NCI-H1092 (cell line): ENCODE results near the gene MAPRE3.

Source experiments
- DNase-seq: peaks from one replicate; lab custom pipeline; 2025; lab: John Stamatoyannopoulos, UW

MAPRE3 gene

DNA sequence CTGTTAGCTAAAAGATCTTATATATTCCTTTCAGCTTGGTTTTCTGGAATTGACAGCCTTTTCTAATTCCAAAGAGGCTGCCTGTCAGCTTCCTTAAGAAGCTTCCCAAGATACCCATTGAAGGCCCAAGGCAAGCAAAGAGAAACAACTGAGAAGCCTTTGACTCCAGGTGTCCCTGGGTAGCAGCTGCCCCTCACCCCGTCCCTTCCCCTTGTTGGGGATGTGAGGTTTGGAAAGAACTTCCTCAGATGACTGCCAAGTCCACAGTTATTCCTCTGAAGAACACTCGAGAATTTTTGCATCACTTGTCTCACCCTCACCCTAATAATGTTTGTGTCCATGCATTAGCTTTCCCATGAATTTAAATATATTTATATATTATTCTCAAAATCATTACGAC is 13.3 kb downstream of the MAPRE3 start:
- DNase-seq = no peak

DNA sequence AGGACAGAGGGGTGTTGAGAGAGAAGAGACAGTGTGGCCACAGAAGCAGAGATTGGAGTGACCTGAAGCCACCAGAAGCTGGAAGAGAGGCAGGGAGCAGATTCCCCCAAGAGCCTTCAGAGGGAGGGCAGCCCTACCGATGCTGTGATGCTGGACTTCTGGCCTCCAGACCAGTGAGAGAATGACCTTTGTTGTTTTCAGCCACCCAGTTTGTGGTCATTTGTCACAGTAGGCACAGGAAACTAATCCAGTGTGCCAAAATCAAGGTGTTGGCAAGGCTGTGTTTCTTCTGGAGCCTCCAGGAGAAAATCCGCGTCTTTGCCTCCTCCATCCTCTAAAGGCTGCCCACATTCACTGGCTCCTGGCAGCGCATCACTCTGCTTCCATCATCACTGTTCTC is 15.4 kb downstream of the MAPRE3 start:
- no peak for DNase-seq

DNA sequence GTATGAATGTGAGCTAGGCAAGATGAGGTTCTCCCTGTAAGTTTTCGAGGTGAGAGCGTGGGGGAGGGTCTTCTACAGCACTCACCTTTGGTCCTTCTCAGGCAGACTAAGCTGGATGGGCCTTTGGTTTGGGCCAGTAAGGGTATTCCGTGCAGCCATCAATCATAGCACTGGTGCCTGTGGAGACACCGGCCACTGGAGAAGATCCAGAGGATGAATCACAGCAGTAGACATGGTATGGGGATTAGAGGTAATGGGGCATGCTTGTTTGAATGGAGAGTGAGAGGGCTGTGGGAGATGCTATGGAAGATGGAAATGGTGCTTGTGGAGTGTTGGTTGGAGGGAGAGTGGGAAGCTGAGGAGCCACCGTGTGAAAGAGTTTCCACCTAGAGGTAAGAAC is 16.1 kb downstream of the MAPRE3 start:
- DNase-seq = no peak

DNA sequence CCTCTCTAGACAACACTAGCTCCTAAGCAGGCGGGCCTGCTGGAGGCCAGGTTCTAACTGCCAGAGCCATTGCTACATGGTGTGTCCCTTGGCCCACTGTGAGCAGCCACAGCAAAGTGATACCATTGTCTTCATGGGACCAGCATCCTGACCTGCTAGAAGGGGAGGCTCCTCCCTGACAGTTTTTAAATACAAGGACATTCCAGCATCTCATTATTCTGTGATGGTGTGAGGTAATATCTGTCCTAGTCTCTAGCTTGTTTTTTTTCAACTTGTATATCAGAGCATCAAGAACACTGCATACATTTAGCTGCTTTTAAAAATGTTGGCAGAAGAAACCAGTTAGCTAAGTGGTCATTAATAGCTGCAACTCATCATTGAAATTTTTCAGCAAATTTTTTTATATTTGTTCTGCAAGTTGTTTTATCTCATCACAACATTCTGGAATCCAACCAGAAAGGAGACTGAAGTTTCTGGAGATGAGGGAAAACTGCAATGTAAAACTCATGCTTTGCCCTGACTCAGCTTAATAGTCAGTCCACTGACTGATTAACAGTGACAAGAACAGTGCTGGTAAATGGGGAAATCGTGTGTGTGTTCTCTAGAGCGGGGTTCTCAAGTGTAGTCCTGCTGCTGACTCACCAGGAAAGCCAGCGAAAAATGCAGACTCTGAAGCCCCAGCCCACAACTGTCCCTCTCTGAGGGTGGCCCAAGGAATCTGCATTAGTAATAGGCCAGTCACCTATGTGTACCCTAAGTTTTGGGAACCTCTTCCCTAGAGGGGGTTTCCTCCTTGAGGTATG is 17.8 kb downstream of the MAPRE3 start:
- DNase-seq = no peak

DNA sequence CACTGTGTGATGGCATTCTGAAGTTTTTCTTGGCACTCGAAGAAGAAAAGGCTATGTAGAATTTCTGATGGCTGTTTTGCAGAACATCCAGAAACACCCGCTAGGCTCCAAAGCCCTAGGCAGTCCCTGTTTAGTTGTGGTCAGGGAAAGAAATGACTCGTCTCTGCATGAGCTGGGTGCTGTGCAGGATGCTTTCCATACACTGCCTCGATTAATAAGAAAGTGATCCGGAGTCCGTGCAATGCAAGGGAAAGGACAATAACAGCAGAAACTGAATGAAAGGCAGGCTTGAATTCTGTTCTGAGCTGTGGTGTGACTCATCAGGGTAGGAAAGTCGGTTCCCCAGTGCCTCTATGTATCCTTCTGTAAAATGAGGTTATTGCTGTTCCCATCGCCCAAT is 18.7 kb downstream of the MAPRE3 start:
- no peak for DNase-seq

DNA sequence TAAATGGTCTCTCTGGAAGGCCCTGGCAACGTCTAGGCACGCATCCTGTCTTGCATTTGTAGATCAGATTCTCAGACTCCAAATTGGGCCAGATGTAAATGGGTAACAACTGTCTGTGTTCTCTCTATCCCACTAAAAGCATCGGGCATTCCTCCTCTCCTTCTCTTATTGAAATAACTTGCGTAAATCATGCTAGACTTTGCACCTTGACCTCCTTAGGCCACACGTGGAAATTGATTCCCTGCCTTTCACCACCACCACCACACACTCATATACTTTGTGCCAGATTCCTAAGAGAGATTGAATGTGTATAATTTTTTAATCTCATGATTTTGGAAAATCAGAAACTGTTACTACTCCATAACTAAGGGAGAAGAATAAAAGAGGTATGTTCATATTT is 21.3 kb downstream of the MAPRE3 start:
- DNase-seq = no peak

DNA sequence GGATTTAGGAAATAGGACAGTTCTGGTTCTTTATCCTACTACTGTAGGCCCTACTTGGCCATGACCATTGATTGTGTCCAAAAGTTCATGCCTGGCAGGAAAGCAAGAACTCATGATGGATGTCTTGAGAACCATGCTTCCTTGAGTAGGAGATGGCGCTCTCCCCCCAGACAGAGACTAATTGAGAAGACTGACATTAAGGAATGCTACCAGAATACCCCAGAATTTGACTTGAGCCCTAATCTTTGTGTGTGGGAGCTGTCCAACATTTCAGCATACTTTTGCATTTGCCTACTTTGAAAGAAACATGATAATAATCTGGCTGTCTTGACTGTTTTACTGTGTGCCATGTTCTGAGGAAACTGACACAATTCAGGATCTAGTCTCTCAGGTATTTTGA is 23.3 kb downstream of the MAPRE3 start:
- no peak for DNase-seq

DNA sequence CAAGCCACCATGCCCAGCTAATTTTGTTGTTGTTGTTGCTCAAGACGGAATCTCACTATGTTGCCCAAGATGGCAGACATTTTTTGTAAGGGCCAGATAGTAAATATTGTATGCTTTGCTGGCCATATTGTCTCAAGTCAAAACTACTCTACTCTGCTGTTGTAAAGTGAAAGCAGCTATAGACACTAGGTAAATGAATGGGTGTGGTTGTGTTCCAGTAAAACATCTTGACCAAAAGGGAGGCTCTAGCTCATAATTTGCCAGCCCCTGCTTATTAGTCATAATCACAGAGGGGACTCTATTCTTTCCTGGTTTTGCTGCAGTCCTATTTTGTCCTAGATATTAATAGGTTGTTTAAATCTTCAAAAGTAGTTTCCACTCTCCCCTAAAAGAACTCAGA is 24.5 kb downstream of the MAPRE3 start:
- DNase-seq = no peak

DNA sequence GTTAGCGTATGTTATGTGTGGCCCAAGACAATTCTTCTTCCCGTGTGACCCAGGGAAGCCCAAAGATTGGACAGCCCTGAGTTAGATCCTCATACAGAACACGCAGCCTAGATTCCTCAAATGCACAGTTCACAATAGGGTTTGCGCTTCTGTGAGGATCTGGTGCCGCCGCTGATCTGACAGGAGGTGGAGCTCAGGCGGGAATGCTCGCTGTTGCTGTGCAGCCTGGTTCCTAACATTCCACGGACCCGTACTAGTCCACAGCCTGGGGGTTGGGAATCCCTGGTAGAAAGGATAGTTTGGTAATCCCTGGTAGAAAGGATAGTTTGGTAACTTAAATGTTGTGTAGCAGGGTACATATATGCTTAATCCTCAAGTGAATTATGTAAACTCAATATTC is 27.0 kb downstream of the MAPRE3 start:
- no peak for DNase-seq

DNA sequence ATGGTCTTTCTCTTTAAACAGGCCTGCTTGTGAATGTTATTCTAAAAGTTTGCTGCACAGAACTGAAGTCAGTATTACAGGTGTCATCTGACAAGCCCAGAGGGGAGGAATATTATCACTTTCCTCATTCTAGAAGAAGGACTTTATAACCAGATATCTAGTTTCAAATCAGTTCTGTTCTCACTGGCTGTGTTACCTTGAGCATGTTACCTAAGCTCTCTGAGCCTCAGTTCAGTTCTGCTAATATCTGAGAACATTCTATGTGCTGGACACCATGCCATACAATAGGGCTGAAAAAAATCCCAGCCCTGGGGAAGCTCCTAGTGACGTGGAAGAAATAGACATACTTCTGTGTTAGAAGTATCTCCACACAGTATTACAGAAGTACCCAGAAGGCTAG is 27.9 kb downstream of the MAPRE3 start:
- DNase-seq = no peak

DNA sequence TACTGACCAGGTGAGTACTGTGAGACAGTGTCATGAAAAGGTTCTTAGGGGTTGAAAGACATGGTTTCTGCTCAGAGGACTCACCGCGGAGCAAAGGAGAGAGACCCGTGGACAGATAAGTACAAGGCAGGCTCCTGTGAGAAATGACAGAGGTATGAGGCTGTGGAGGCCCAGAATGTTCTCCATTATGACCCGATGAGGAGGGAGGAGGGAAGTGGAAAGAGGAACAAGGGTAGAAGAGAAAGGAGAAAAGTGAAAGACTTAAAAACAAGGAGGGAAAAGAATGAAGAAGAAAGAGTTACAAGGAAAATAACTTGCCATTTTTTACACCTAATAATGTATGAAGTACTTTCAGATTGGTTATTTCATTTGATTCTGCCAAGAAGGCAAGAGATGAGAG is 29.8 kb downstream of the MAPRE3 start:
- no peak for DNase-seq

DNA sequence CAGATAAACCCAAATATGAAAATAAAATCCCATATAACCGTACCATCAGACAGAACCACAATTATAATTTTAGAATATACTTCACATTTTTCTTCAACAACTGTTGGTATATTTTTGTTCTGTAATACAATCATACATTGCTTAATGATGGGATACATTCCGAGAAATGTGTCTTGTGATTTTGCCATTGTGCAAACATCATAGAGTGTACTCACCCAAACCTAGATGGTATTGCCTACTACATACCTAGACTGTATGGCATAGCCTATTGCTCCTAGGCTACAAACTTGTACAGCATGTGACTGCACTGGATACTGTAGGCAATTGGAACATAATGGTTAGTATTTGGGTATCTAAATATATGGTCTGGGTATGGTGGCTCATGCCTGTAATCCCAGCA is 30.6 kb downstream of the MAPRE3 start:
- DNase-seq = no peak

DNA sequence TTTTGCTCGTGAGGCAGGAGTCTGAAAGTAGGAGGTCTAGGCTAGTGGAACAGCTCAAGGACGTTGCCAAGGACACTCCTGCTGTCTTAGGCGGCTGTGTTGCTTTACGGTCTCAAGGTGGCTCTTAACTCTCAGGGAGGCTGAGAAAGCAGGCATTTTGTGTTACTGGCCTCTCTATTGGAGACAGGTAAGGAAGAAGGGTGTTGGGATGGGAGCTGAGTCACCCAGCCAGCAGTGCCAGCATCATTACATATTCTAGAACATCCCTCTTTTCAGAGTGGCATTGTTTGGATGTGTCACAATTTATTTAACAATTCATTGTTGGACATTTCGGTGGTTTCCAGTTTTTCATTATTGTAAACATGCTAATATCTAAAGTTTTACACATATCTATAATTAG is 31.5 kb downstream of the MAPRE3 start:
- no peak for DNase-seq

DNA sequence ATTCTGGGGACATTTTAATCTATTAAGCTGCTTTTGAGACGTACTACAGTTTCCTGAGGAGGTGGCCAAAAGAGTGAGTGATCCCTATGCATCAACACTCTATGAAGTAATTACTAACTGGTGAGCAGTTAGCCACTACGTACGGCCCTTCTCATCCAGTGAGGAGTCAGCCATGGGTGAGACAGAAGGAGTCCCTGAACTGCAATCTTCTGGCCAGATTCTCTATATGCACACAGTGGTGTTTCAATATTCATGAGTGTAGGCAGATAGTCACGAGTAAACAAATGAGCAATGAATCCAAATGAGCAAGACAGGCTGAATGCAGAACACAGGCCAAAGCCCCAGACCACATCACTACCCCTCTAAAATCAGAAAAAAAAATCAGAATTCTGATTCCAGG is 32.6 kb downstream of the MAPRE3 start:
- no peak for DNase-seq

DNA sequence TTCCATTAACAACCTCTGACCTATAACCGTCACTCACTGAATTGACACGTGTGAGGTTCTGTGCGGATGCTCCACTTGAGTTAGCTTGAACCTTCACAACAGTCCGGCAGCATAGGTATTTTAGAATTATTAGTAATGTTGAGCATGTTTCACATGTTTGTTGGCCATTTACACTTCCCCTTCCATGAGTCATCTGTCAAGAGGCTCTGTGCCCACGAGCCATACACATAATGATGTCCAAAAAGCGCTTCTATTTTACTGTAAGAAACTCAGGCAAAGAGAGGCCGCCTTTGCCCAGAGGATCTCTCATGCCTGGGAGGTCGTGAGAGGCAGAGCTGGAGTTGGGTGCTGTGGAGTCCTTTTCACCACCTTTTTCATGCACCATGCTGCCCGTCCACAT is 33.4 kb downstream of the MAPRE3 start:
- no peak for DNase-seq

DNA sequence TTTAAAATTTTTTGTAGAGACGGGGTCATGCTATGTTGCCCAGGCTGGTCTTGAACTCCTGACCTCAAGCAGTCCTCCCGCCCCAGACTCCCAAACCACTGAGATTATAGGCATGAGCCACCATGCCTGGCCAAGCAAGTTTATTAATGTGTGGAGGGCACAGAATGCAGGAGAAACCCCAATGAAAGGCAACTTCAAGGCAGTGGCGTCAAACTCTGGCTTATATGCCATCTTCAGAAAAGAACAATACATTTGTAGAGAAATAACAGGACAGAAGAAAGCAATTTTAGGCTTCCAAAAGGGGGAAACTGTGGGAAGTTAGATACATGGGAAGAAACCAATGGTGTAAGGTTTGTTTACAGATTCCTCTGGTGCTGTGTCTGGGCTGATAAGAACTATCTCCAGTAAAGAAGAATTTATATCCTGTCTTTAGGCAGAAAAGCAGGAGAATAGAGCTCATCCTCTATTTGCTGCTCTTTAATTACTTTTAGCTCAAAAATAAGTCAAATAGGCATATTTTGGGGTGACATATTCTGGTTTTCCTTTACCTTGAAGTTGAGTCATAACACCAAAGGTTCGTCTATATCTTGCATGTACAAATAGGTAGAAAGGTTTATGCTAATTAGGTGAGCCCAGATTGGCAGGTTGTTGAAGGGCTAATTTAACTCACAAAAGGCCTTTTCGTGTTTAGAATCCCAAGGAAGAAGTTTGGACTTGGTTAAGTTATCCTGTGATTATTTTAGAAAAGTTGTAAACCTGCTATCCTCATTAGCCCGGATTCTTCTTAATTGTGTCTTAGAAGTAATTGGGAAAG is 36.4 kb downstream of the MAPRE3 start:
- DNase-seq = no peak

DNA sequence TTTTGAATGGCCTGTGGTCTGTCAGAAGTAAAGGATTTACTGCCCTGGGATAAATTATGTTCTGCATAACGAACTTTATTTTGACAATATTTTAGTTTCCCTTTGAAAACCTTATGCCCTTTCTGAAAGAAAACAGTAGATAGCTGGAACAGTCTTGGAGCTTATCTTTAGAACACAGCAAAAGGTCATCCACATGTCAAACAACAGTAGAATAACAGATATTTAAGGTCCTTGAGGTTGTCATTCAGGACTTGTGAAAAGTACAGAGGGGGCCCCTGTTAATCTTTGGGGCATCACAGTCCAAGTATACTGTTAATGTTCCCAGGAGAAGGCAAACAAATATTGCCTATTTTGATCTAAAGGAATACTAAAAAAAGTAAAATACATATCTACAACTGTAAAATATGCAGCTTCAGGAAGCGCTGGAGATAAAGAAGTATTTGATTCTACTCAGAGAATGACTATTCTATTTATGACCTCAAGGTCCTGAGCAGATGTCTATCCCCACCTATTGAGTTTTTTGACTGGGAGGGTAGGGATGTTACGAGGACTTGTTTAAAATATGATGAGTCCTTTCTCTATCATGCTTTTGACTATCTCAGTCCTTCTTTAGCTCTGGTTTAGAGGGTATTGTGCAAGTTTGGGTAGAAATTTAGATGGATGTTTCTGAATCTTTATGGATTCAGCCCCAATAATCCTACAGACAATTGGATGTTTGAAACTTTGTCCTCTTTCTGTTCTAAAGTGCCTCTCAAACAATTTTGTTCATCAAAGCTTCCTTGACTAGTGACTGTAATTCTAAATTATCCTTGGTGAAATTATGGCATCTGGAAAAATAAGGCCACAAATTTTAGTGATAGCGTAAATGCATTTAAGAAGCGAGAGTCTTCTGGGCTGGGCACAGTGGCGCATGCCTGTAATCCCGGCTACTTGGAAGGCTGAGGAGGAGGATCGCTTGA is 37.3 kb downstream of the MAPRE3 start:
- DNase-seq = no peak

DNA sequence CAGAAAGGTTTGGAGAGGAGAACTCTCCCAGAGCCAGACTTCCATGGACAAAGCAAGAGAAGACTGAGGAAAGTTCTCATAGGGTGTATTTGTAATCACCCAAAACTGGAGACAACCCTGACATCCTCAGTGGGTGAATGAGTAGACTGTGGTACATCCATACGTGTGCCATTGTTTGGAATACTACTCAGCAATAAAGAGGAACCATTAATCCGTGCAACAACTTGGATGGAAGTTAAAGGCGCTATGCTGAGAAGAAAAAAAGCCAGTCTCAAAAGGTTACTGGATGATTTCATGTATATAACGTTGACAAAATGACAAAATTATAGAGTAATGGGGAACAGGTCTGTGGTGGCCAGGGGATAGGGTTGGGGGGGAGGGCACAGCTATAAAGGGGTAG is 38.2 kb downstream of the MAPRE3 start:
- no peak for DNase-seq

DNA sequence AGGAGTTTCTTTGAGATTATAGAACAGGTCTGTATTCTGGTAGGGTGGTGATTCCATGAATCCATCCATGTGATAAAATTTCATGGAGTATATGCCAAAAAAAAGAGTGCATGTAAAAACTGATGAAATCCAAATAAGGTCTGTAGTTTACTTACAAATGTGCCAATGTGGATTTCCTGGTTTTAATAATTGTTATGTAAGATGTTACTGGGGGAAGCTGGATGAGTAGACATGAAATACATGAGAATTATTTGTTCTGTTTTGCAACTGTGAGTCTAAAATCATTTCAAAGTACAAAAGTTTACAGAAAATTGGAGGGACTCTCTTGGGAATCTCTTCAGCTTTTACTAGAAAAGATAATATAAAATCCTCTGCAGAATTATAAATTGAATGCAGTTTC is 38.6 kb downstream of the MAPRE3 start:
- DNase-seq = no peak

DNA sequence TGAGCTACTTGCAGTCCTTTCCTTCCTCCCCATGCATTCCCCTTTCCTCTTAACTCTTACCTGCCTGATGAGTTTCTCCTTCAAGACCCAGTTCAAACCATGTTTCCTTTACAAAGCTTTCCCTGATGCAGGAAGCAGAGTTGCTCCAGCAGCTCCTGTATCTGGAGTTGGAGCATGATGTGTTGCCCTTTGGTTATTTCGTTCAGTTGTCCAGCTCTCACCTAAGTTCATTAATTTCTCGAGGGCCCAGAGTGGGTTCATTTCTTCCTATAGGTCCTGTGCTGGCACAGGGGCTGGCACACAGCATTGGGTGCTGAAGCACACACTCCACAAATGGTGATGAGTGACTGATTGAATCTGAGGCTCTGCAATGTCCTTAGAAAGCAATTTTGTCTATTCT is 39.3 kb downstream of the MAPRE3 start:
- no peak for DNase-seq

DNA sequence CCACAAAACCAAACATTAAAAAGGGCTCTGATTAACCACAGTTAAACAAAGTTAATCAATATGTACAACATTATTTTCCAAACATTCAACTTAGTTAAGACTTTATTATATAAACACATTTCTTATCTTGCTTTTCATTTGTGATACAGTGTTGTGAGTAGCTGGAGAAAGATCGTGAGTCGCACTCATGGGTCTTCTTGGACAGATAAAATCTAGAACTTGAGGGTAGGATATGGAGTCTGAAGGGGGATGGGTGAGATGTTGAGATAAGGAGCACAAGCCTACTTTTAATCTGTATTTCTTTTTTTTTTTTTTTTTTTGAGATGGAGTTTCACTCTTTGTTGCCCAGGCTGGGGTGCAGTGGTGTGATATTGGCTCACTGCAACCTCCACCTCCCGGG is 39.7 kb downstream of the MAPRE3 start:
- DNase-seq = no peak

DNA sequence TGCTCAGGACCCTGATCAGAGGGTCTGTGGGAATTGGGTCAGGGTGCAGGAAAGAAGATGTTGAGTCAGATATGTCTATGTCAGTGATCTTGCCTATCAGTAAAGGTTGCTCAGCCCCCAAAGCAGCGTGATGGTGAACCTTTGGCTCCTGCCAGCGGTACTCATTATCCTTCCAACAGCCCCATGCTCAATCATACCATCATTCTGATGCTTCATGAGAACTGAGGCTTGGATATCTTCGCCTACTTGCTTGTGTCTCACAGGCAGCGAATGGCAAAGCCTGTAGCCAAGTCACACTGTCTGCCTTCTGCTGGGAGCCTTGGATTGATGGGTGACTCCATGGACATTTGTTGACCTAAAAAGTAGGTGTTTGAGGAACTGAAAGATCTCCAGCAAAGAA is 43.3 kb downstream of the MAPRE3 start:
- no peak for DNase-seq
